Measurements from ENCODE around the gene CSNK2A1. TPM values are rescaled to one million over a fixed set of nuclear protein-coding genes. Genes with fewer than 3 reads are reported as not detected.
"Not testable (repeated sequence)": the region's sequence is repeated elsewhere in the genome, so short reads cannot be mapped to it uniquely, and the experiment has no call there.

Gene CSNK2A1
- total RNA-seq, 3 donors from 2014 or later: 183 to 191 (median 187) TPM

DNA sequence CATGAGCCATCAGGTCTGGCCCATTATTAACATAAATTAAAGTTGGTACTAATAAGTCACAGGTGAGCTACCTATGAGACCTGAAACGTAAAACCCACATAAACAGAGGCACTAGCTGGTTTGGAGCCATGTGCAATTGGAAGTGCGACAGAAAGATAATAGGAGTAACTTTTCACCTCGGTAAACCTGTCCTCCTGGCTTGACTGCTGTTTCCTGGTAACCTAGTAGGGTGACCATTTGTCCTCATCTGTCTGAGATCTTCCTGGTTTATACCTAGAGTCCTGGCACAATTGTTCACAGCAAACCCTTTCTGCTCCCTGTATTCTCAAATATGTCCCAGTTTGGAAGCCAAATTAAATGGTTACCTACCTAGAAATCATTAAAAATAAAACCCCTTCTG lies 88.6 kb downstream of the CSNK2A1 start:
- Mint-ChIP-seq H3K9me3 (no peaks in the 10 kb centered on the region), H3K4me3 (no peak overlapping the region), H3K4me1 (ENCODE audit: low read depth) (peaks cover 35% of the 10 kb centered on the region), H3K27me3 (ENCODE audit: low read depth) (no peaks in the 10 kb centered on the region), H3K36me3 (ENCODE audit: insufficient read depth) (peaks cover 5% of the 10 kb centered on the region)
- DNase-seq (no peak), ATAC-seq (no peak)

DNA sequence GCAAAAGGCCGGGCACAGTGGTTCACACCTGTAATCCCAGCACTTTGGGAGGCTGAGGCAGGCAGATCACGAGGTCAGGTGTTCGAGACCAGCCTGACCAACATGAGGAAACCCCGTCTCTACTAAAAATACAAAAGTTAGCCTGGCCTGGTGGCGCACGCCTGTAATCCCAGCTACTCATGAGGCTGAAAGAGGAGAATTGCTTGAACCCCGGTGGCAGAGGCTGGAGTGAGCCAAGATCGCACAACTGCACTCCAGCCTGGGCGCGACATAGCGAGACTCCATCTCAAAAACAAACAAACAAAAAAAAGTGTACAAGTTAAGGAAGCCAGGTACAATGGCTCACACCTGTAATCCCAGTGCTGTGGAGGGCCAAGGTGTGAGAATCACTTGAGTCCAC lies 91.6 kb downstream of the CSNK2A1 start:
- H3K27me3 Mint-ChIP-seq (ENCODE audit: low read depth); H3K4me3 Mint-ChIP-seq; DNase-seq; ATAC-seq; H3K36me3 Mint-ChIP-seq (ENCODE audit: insufficient read depth); H3K9me3 Mint-ChIP-seq: not testable (repeated sequence)
- H3K4me1 Mint-ChIP-seq (ENCODE audit: low read depth): peaks cover 23% of the 10 kb centered on the region

DNA sequence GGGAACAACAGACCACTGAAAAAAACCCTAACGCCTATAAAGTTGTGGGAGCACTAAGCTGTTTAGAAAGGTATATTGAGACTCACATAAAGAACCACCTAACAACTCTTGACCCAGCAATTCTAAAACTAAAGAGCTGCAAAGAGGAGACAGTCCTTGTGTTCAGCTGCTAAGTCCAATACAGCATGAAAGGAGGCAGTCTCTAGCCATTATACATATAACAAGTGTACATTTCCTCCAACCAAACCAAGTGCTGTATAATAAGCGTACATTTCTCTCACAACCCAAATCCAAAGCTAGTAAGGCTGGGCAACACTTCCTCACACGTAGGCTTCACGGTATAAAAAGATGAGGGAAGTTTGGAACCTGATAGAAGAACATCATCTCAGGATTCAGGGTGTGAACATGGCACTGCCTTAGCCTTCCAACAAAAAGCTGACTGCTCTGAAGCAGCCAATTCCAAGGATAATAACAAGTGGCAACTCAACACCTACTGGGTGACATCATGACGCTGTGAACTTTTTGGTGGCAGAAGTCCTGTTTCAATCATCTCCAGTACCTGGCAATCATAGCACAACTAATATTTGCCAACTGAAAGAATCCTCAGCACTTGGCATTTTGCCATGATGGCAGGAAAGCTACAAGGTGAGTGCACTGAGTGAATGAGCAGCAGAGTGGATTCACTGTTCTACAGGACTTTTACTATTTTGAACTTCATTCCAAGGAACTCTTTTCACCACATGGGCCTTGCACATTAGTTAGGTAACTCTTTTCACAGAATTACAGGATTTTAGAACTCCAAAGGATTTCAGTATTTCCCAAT lies 97.9 kb downstream of the CSNK2A1 start:
- Mint-ChIP-seq H3K4me3 (no peak overlapping the region), H3K36me3 (ENCODE audit: insufficient read depth) (peaks cover 27% of the 10 kb centered on the region), H3K9me3 (no peaks in the 10 kb centered on the region), H3K4me1 (ENCODE audit: low read depth) (peaks cover 10% of the 10 kb centered on the region), H3K27me3 (ENCODE audit: low read depth) (no peaks in the 10 kb centered on the region)
- DNase-seq (no peak), ATAC-seq (no peak)

DNA sequence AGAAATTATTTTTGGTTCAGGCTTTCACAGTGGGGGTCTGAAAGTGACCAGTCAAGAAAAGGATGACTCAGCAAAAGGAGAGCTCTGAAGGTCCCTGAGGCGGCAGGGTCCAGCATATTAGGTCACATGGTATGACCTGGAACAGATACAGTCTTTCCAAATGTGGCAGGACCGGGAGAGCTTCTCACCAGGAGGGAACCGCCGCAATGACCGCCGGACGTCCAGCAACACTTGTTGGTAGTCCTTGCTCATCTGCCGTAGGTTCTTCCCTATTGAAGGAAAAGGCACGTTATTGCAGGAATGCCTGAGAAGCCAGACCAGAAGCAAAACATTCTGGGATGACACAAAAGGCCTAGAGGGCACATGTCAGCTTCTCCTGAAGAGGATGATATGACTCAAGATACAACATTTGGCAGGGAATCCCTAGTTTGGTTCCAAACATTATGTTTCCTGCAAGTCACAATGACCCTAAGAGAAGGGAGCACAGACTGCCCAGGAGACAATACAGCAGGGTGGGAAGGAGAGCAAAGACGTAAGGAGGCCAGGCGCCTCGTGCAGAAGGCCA lies 98.6 kb downstream of the CSNK2A1 start:
- H3K4me3 Mint-ChIP-seq: no peak overlapping the region
- peaks cover 13% of the 10 kb centered on the region for H3K4me1 Mint-ChIP-seq (ENCODE audit: low read depth)
- H3K9me3 Mint-ChIP-seq: no peaks in the 10 kb centered on the region
- peaks cover 34% of the 10 kb centered on the region for H3K36me3 Mint-ChIP-seq (ENCODE audit: insufficient read depth)
- DNase-seq (no peak), ATAC-seq (no peak)
- H3K27me3 Mint-ChIP-seq (ENCODE audit: low read depth): no peaks in the 10 kb centered on the region

DNA sequence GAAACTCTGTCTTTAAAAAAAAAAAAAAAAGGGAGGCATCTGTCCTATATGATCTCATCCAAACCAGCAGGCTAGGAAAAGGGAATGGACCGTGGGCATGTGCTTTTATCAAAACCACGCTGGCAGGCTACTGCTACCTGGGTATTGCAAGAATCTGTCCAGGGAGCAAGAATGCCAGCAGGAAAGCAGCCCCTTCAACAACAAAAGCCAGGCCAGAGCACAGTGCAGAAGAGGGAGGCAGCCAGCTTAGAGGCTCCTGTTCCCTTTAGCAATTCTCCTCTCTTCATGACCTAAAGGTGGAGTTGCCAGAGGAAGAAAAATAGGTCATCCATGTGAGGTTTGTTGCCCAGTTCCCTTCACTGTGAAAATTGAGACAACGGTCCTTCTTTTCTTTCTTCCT lies 99.5 kb downstream of the CSNK2A1 start:
- no peaks in the 10 kb centered on the region for H3K27me3 Mint-ChIP-seq (ENCODE audit: low read depth)
- H3K36me3 Mint-ChIP-seq (ENCODE audit: insufficient read depth): peaks cover 38% of the 10 kb centered on the region

DNA sequence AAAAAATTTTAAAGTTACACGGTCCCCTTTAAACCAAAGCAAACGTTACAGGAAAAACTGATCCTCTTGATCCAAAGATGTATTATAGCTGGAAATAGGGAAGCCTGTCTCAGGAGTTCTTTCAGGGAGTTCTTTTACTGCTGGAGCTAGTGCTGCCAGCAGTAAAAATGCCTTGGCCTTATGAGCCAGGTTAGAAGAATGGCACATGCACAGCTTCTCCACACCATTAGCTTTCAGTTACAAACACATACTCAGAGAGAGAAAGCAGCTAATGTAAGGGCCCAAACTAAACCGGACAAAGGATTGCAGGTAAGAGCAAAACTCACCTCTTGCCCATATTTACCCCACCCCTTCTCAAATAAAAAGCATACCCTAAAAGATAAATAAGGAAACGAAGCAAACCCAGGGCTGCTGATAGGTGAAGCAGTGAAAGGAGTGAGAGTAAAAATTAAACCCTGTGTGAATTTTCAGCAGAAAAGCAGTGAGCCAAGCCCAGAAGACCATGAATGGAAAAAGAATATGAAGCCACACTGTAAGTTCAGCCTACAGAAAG lies 100.3 kb downstream of the CSNK2A1 start:
- no peak overlapping the region for H3K4me3 Mint-ChIP-seq
- H3K9me3 Mint-ChIP-seq: no peaks in the 10 kb centered on the region
- peaks cover 26% of the 10 kb centered on the region for H3K4me1 Mint-ChIP-seq (ENCODE audit: low read depth)
- peaks cover 43% of the 10 kb centered on the region for H3K36me3 Mint-ChIP-seq (ENCODE audit: insufficient read depth)
- no peak for ATAC-seq
- no peak for DNase-seq
- no peaks in the 10 kb centered on the region for H3K27me3 Mint-ChIP-seq (ENCODE audit: low read depth)

More for the DNA sequence above, 99.5 kb downstream of the CSNK2A1 start:
- H3K4me1 Mint-ChIP-seq (ENCODE audit: low read depth): peaks cover 17% of the 10 kb centered on the region
- ATAC-seq (no peak), DNase-seq (no peak)
- no peaks in the 10 kb centered on the region for H3K9me3 Mint-ChIP-seq
- no peak overlapping the region for H3K4me3 Mint-ChIP-seq

DNA sequence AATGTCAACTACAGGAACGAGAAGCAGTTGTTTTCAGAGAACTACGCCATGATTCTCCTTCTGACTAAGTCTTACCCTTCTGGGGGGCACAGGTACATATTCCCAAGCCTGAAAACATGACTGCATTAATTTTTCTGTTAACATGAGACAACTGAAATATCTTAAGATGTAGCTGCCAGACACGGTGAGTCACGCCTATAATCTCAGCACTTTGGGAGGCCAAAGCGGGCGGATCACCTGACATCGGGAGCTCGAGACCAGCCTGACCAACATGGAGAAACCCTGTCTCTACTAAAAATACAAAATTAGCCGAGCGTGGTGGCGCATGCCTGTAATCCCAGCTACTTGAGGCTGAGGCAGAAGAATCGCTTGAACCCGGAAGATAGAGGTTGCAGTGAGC lies 103.0 kb downstream of the CSNK2A1 start:
- DNase-seq (no peak), ATAC-seq (no peak)
- Mint-ChIP-seq H3K9me3 (no peaks in the 10 kb centered on the region), H3K27me3 (ENCODE audit: low read depth) (no peaks in the 10 kb centered on the region), H3K36me3 (ENCODE audit: insufficient read depth) (peaks cover 55% of the 10 kb centered on the region), H3K4me1 (ENCODE audit: low read depth) (peaks cover 42% of the 10 kb centered on the region), H3K4me3 (no peak overlapping the region)

DNA sequence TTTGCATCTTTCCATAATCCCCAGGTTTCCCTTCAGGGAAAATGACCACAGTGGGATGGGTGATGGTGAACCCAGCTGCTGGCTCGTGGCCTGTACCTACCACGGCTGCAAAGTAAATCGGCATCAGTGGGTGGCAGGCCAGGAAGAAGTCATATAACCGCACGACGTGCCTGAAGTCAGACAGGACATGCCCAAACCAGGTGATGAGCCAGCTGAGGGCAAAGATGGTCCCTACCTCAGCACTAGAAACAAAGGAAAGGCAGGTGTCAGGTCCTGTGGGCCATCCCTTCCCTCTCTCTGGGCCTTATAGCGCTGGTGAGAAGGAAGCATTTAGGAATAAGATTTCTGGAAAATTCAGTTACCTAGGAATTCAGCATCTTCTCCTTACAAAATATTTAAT lies 103.4 kb downstream of the CSNK2A1 start:
- H3K9me3 Mint-ChIP-seq: no peaks in the 10 kb centered on the region
- H3K27me3 Mint-ChIP-seq (ENCODE audit: low read depth): no peaks in the 10 kb centered on the region
- peak overlapping the region; percentile 24 for H3K4me3 Mint-ChIP-seq
- DNase-seq: no peak
- H3K36me3 Mint-ChIP-seq (ENCODE audit: insufficient read depth): peaks cover 60% of the 10 kb centered on the region
- peaks cover 46% of the 10 kb centered on the region for H3K4me1 Mint-ChIP-seq (ENCODE audit: low read depth)
- no peak for ATAC-seq

DNA sequence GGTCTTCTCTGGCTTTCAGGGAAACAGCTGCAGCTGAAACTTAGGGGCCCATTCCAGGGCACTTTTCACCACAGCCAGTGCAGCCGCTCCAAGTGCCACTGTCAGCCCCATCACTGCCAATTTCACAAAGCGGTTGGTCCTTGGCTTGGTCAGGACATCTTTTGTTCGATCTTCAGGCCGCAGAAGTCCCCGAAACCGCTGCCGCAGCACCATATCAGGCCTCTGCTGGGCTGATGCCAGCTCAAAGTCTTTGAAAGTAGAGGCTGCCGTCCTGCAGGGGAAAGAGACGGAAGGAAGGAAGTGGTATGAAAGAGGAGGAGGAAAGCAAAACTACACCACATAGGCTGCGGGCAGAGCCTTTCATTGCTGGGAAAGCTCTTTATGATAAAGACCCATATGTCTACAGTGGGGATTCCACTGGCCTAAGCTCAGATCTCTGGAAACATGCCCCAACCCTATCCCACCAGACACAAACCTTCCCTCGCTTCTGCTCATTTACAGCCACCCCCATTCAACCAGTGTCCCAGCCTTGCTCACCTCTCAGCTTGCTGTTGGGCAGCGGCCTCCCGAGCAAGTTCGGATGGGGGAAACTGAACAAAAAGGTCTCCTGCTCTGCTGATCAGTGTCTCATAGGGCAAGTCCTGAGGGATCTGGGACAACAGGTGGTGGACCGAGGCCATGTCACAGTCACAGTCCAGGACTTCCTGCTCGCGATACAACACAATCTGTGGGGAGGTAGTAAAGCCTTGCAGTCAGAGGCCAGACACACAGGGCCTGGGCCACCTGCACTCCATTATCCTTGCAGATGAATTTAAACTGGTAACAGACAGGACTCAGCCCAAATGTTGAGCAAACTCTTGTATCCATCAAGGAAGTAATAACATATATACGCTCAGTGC lies 104.8 kb downstream of the CSNK2A1 start:
- peaks cover 59% of the 10 kb centered on the region for H3K4me1 Mint-ChIP-seq (ENCODE audit: low read depth)
- H3K36me3 Mint-ChIP-seq (ENCODE audit: insufficient read depth): peaks cover 60% of the 10 kb centered on the region
- ATAC-seq (peak; percentile 78 to 83), DNase-seq (peak; percentile 55)
- no peaks in the 10 kb centered on the region for H3K27me3 Mint-ChIP-seq (ENCODE audit: low read depth)
- H3K4me3 Mint-ChIP-seq: peak overlapping the region; percentile 75
- H3K9me3 Mint-ChIP-seq: no peaks in the 10 kb centered on the region

DNA sequence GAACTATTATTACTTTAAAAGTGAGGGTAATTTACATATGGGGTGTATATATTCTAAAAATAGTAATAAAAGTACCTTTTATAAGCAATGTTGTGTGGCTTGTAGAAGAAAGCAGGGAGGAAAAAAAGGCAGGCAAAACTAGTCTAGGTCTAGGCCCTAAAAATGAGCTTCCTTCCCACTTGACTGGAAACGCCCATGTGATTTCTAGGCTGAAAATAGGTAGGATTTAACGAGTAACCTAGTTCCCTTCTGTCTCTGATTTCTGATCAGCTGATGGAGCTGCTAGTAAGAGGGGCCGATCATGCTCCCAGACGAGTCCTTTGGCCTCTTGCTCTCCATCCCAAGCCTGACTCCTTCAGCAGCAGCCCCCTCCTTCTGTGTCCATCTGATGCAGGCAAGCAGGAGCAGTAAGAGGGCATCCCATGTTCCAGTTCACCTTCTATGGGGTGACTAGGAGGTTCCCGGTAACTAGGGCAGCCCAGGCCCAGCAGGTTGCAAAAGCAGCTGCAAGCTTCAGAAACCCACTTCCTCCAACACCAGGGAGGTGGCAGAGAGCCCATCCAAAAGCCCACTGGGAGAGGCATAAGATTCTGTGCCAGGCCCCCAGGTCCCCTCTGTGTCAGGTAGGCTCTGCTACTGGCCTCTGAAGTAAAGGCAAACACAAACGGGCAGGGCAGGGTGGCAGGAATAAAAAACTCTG lies 105.7 kb downstream of the CSNK2A1 start:
- H3K4me3 Mint-ChIP-seq: peak overlapping the region; percentile 75
- H3K4me1 Mint-ChIP-seq (ENCODE audit: low read depth): peaks cover 68% of the 10 kb centered on the region
- H3K27me3 Mint-ChIP-seq (ENCODE audit: low read depth): no peaks in the 10 kb centered on the region
- H3K36me3 Mint-ChIP-seq (ENCODE audit: insufficient read depth): peaks cover 60% of the 10 kb centered on the region
- H3K9me3 Mint-ChIP-seq: no peaks in the 10 kb centered on the region
- DNase-seq (no peak), ATAC-seq (no peak)

DNA sequence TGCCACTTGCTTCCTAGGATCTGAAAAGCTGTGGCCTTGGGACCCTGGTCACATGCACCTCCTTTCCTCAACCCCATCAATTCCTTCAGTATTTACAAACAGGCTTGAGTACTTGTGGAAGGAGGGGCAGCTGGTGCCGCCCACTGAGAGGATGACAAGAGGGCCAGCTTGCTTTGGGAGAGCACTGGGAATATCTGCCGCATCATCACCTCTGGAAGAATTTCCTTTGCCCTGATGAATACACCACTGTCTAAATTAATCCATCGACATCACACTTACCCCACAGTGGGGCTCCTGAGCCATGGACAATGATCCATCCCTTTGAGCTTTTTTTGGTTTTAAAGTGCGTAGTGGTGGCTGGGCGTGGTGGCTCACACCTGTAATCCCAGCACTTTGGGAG lies 107.1 kb downstream of the CSNK2A1 start:
- Mint-ChIP-seq H3K4me3 (no peak overlapping the region), H3K27me3 (ENCODE audit: low read depth) (no peaks in the 10 kb centered on the region), H3K4me1 (ENCODE audit: low read depth) (peaks cover 78% of the 10 kb centered on the region), H3K9me3 (no peaks in the 10 kb centered on the region), H3K36me3 (ENCODE audit: insufficient read depth) (peaks cover 52% of the 10 kb centered on the region)
- ATAC-seq (no peak), DNase-seq (no peak)

DNA sequence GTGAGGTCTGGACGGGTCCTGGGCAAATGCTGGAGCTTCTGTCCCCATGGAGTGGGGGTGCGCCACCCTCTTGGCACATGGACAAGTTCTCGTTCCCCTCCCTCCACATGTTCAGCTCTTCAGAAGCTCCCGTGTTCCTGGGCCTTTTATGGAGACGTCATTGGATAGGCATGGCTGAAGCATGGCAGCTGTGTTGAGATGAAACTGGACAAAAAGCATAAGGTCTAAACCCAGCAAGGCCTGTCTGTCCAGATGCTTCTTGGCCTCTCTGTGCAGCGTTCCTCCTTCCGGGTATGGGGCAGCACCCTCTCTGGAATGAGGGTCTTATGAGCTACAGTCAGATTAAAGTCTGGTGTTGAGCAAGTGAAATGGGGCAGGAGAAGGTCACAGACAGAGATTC lies 108.0 kb downstream of the CSNK2A1 start:
- DNase-seq (no peak), ATAC-seq (no peak)
- H3K4me3 Mint-ChIP-seq: no peak overlapping the region
- no peaks in the 10 kb centered on the region for H3K9me3 Mint-ChIP-seq
- no peaks in the 10 kb centered on the region for H3K27me3 Mint-ChIP-seq (ENCODE audit: low read depth)
- H3K36me3 Mint-ChIP-seq (ENCODE audit: insufficient read depth): peaks cover 49% of the 10 kb centered on the region
- peaks cover 78% of the 10 kb centered on the region for H3K4me1 Mint-ChIP-seq (ENCODE audit: low read depth)

DNA sequence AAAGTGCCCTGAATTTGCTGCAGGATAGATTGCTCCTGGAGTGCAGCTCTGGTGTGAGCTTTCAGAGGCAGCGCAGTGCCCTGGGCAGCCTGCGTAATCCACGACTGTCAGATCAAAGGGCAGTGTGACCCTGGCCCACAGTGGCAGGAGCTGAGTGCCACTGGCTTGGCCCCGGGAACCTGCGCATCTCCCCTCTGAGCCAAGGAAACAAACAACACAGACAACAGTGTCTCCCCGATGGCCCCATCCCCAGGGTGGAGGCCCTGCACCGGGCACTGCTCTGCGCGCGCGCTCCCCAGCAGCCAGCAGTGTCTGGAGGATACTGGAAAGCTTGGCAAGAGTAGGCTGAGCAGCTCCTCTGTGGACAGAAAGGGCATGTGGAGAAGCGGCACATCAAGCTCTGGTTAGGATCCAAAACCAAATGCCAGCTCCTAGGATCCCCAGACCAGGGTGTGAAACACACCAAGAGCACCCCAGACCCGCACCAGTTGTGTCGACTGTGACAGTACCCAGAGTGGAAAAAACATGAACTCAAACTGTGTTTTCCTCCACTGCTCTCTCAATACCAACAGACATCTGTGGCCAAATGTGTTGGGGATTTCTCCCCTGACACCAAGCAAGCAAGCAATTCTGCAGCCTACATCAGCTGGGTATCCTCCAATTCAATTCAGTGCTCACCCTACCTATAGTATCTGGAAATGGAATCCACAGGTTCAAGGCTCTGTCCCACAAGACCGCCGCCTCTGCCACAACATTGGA lies 108.8 kb downstream of the CSNK2A1 start:
- H3K4me3 Mint-ChIP-seq: peak overlapping the region; percentile 74
- peaks cover 74% of the 10 kb centered on the region for H3K4me1 Mint-ChIP-seq (ENCODE audit: low read depth)
- H3K27me3 Mint-ChIP-seq (ENCODE audit: low read depth): no peaks in the 10 kb centered on the region
- ATAC-seq: no peak
- no peak for DNase-seq
- H3K36me3 Mint-ChIP-seq (ENCODE audit: insufficient read depth): peaks cover 43% of the 10 kb centered on the region
- H3K9me3 Mint-ChIP-seq: no peaks in the 10 kb centered on the region

Data from activated T-cell treated with anti-CD3 and anti-CD28 coated beads, Interleukin-2, amount 50 U/mL, for 4 hours (primary cell).